HS-27A (cell line): ENCODE results near the gene C6orf136.
"Not testable (repeated sequence)": the region's sequence is repeated elsewhere in the genome, so short reads cannot be mapped to it uniquely, and the experiment has no call there.

Experiments
- DNase-seq: peaks from one replicate; pipeline ENCODE4 v3.0.0-alpha.2; 2012; ENCODE audit warnings: low read depth, missing footprints

The C6orf136 gene

DNA sequence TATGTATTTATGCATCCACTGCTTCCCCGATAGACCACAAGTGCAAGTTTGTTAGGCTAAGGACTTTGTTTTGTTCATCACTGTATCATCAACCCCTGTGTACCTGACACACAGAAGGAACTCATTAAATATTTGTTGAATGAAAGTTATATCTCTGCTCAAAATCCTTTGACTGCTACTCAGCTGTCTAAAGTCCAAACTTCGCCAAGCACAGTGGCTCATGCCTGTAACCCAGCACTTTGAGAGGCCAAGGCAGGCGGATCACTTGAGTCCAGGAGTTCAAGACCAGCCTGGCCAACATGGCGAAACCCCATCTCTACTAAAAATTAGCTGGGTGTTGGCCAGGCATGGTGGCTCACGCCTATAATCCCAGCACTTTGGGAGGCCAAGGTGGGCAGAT lies 11.0 kb downstream of the C6orf136 start:
- not testable (repeated sequence) for DNase-seq

DNA sequence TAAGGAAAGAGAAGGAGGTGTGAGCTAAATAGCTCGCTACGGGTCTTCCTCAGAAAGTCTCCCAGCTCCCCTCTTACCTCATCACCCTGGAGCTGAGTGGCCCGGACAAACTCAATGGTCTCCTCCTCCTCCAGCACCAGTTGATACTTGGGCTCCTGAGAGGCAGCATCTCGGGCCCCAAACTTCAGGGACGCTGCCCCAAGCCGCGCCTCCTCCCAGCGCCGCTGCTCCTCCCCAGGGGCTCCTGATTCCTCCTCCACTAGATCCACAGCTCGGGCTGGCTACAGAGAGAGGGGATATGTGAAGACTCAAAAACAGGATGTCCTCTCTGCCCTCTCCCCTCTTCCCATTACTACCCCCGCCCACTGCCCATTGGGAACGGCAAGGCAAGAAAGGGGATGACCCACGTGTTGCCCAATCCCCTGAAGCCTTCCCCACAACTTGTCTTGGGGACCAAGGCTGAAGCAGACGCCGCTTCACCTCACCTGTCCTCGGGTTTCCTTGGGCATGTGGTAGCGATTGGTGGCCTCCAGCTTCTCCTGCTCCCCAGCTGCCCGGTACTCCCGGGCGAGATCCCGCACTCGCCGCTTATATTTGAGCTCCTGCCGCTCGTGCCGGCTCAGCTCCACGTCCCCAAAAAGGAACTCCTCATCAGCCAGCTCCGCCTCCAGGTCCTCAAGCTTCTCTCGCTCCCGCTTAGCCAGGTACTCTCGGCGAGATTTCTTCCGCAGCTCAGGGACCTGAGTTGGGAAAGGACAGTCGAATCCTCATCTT lies 18.2 kb downstream of the C6orf136 start:
- no peak for DNase-seq

DNA sequence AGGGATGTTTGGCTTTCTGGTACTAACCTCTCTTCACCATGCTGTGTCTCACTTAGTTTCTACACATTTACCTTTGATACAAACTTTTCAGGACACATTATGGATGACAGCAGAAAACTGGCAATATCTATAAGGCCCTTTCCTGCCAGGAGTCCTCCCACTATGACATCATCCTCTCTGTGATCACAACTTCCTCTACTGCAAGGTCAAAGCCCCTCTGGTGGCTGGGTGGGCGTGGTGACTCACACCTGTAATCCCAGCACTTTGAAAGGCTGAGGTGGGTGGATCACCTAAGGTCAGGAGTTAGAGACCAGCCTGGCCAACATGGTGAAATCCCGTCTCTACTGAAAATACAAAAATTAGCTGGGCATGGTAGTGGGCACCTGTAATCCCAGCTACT lies 19.4 kb downstream of the C6orf136 start:
- not testable (repeated sequence) for DNase-seq

DNA sequence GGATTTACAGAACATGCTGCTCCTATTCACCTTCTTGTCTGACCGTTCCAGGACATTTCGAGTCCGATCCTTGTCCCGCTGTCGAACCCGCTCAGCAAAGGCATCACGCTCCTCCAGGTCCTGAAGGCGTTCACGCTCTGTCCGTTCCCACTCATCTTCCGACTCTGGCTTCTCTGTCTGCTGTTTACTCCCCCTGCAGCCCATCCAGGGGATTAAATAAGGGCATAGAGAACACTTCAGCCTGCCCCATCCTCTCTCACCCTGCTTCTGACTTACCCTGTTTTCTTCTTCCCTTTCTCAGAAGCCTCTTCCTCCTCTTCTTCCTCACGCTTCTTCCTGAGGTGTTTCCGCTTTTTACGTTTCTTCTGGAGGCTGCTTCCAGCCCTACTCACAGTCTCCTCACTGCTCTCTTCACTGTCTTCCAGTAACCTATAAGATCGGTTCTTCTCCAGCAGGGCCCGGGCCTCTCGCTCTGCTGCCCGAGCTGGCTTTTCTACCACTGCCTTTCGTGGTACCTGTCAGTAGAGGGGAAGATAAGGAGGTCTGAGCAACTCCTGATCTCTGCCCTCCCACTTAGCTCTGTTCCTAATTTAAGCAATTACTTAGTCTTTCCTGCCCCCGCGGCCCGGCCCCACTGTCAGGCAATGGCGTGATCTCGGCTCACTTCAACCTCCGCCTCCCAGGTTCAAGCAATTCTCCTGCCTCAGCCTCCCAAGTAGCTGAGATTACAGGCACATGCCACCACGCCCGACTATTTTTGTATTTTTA lies 24.0 kb downstream of the C6orf136 start:
- DNase-seq: no peak

DNA sequence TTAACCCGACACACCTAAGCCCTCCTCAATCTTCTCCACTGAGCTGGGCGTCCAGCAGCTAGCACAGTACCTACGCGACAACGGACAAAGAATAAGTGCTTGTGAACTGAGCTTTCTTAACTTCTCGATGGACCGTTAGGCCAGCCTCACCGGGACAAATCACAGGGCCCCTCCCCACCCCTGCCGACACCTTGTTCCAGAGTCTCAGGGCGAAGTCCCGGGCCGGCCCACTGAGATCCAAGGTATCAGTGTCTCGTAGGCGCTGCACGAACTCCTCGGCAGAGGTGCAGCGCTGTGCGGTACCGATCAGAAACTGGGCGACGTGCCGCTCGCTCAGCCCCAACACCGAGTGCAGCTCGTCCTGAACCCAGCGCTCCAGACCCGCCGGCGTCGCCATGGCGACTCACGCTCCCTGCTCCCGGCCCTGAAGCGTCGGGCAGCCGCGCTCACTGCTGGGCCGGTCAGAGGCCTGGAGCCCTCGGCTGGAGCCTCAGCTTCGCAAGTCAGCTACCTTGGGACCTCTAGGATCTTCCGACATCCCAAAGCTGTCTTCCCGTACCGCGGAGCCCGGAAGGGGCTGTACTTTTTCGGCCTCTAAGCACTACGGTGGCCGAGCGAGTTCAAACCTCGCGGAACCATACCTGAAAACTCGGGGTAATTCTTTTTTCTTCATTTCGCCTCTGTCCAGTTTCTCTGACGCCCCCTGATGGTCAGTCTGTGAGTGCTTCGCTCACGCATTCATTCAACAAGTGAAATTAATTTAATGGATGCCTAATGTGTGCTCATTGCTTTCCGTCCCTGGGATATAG lies 25.7 kb downstream of the C6orf136 start, which contains the start of gene DHX16:
TSS of gene DHX16 (minus strand) at position 562 of the 809 bp plus-strand sequence. CDS start at position 397, 165 bp downstream.
- peak; percentile 98 for DNase-seq

DNA sequence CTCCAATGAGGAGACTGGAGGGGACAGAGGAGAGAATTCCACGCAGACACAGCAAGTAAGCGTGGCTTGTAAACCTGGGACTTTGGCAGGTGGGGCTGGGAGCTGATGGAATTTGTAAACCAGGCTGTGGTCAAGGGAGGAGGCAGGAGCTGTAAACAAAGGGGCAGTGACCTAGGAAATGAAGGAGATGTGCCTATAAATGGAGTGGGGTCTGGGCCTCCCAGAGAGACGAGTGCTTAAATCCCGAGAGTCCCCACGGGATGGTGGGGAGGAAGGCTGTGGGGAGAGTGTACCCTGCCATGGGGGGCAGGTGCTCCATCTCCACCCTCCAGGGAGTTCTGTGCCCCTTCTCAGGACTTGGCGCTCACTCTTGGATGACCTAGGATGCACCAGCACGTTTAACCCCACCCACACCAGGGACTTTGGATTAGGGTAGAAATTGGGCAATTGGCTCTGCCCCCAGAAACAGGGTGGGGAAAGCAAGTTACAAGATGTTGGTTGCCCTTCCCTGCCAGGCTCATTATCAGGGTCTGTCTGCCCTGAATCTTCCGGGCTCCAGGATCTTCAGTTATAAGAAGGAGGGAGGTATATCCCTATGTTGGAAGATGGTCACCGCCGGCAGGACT lies 29.8 kb downstream of the C6orf136 start:
- no peak for DNase-seq

DNA sequence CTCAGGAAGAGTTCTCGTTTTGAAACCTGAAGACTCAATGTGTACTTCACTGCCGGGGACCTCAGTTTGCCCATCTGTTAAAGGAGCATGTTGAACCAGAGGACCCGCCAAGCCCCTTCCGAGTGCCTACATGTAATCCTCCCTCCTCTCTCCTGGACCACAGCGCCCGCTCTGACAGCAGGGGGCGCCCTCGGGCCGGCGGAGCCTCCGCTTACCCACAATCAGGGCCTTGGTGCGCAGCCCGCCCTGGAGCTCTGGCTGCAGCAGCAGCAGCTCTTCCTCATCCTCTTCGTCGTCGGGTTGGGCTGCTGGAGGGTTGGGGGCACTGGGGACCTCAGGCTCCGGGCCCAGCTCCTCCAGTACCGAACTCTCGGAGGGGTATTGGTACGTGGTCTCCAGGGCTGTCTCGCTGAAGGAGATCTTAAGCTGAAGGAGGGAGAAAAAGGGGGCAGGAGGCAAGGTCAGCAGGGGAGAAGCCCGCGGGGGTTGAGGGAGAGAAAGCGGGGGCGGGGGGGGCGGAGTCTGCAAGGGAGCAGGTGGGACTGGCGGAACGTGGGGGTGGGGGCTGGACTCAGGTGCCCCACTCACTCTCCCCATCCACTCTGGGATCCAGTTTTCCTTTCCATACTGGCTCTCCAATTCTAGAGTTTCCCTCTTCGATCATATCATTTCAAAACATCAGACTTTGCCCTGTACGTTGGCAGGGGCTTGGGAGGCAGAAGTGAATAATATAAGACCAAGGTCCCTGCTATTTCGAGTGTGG lies 32.2 kb downstream of the C6orf136 start:
- no peak for DNase-seq

DNA sequence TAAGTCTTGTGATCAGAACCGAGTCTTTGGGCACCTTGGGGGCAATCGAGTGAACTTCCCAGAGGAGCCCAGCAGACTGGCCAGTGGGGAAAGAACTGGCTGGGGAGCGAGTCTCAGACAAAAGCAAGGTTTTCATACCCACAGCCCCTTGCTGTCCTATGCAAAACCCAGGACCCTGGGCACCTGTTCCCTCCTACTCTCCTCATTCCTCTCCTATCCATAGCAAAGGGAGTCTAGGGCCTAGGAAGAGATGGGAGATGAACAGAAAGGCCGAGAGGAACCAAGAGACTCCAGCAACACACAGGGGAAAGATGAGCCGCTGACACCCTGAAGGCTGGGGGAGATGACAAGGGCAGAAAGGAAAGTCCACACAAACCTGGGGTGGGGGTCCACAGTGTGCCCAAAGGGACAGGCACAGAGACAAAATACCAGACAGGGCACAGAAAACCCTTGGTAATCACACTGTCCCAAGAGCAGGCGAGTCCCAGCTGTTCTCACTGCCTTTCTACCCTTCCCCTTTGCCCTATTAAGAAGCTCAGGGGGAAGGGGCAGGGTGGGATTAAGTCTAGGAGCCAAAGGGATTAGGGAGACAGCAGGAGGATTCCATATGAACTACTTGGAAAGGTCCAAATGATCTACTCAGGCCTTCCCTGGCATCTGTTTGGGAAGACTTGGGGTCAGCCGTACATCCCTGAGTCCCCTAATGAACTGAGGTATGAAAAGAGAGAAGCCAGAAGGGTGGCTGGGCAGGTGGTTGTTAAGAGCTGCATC lies 33.0 kb downstream of the C6orf136 start:
- DNase-seq: no peak

DNA sequence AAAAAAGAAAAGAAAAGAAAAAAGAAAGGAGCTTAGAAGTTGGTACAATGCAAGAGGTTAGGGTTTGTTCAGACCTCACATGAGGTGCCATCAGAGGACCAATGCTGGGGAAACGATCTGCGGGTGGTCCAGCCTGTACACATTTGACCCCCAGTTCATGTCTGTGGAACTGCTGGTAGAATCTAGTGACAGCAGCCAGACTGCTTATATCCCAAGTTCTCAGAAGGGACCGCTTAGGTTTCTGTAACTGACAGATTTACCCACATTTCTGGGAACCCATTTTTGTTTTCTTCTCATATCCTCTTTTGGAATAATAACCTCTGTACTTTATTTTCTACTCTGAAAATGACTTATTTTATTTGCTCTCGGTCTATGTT lies 34.8 kb downstream of the C6orf136 start:
- DNase-seq: no peak

DNA sequence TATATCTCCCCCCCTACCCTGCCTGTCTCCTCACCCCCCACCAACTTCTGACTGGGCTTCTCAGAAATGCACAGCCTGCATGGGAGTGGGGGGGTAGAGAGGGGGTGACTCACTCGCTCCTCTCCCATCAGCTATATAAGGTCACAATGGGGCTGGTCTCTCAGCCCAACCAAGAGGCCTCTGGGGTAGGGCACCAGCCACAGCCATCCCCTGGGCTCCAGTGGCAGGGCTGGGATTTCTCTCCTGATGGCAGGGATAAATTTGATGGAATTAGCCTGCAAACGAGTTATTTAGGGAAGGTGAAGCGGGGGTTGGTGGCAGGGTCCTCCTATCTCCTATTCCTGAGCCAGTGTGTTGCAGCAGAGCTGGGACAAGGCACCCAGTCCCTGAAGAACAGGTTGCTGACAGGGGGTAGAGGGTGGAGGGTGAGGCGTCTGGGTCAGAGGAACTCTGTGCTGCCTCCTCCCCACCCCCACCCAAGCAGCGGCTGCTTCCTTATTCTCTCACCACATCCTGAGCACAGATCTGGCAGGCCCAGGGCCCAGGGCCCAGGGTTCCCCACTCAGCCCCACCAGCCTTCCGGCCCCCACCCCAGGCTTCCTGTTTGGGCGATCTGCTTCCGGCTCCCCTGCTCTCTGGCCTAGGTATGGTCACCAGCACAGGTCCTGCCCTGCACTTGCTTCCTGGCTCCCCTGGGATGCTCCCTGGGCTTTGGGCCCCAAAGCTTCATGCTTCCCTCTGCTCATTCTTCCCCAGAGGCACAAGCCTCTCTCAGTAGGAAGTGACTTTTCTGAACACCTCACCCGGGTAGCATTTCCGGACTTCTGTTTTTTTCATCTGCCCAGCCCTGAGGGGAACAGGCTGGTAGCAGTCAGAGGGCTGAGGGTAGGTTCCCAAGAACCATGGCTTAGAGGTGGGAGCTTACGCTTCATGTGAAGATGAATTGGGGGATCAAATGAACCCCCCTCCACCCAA lies 35.5 kb downstream of the C6orf136 start:
- peak; percentile 95 for DNase-seq

DNA sequence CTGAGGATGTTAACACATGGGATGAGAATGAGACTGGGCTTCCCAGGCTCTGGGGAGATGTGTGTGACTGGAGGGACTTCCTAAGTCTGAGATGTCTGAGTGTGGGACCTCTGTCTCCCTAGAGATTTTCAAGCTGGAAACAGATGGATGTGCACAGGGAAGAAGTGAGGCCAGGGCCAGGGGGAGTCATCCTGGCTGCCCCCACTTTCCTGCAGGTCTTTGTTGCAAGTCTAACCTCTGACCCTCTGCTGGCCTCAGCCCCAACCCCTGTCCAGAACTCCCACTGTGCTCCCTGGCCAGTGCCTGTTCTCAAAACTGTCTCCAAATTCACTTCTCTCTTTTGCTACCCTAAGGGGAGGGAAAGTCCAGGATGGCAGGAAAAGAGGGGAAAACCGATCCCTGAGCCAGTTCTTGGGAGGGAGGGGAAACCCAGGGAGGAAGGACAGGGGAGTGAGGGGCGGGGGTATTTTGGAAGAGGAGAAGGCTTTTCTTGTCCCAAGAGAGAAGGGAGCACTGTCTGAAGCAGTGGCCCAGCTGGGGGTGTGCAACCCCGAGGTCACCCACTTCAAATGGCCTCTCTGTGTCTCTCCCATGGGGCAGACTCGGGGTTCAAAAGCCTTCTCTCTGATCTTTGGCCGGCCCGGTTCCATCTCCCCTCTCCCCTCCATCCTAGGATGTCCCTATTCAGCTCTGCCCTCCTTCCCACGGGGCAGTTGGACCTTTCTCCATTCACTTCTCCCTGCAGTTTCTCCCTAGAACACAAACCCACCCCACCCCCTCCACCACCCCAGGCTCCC lies 36.4 kb downstream of the C6orf136 start:
- DNase-seq: no peak

DNA sequence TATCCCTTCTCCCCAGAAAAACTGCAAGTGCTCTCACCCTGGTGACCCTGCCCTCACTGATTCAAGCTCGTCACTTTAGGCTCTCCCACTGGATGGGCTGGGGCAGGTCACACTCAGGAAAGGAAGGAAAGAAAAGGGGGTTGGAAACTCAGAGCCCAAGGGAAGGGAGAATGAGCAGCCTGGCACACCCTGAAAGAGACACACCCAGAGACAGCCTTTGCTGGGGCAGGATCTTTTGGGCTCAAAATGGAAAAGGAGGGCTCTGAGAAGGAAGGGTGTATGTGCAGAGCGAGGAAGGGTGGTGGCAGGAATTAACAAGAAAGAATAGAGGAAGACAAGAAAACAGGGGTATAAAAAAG lies 37.0 kb downstream of the C6orf136 start:
- DNase-seq: no peak

DNA sequence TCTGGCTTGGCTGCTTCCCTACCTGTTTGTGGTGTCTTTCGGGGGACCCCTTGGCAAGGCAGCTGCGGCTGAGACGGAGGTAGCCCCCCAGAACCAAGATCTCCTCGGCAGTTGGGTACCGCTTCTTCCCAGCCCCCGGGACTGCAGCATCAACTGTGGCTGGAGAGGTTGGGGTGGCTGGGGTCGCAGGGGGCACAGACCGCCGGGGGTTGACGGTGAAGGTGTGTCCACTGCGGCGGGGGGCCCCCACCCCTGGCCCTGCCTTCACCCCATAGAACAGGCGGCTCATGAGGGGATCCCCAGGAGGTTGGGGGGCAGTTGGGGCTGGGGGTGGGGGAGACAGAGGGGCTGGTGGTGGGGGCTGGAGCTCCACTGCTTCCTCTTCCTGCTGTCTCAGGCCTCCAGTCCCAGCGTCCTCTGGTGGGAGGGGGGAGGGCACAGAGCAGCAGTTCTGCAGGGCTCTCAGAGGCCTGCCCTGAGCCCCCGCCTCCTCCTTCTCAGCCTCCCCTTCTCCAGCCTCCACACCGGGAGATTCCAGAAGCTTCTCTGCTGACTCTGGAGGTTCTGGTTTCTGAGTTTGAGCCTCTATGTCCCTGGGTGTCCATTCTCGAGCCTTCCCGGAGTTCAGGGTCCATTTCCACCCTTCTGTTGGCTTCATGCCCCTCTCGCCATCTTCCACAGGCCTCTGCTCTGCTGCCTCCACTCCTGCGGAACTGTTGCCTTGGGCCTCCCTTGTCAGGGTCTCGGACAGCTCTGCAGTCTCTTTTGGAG lies 37.6 kb downstream of the C6orf136 start:
- no peak for DNase-seq

DNA sequence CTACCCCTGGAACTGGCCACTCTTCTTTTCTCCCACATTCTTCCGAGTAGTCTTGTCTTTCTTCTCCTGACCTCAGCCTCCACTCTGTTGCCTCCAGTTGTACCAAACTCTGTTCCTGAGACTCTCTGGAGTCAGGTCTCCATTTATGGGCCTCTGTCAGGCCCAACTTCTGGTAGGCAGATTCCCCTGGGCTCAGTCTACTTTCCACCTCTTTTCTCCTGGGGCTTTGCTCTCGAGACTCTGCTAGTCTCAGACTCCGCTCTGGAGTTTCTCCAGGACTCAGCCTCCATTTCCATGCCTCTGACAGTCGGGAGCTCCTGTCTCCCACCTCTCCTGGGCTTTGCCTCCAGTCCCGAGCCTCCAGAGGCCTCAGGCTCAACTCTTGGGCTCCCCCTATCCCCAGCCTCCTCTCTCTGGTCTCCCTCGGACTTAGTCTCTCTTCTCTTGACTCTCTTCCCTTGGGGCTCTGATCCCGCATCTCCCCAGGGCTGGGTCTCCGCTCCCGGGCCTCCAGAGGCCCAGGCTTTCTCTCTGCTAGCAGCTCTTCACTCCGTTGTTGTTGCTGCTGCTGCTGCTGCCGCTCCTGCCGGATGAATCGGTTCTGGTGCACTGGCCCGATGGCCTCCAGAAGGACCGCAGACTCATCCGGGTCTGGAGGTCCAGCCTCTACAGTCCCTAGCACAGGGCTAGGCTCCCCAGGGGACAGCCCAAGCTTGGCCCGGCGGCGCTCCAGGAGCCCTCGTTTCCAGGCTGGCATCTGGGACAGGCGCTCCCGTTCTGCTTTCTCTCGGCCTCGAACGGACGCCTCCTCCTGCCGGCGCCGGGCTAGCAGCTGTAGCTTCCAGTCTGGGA lies 38.5 kb downstream of the C6orf136 start:
- no peak for DNase-seq

DNA sequence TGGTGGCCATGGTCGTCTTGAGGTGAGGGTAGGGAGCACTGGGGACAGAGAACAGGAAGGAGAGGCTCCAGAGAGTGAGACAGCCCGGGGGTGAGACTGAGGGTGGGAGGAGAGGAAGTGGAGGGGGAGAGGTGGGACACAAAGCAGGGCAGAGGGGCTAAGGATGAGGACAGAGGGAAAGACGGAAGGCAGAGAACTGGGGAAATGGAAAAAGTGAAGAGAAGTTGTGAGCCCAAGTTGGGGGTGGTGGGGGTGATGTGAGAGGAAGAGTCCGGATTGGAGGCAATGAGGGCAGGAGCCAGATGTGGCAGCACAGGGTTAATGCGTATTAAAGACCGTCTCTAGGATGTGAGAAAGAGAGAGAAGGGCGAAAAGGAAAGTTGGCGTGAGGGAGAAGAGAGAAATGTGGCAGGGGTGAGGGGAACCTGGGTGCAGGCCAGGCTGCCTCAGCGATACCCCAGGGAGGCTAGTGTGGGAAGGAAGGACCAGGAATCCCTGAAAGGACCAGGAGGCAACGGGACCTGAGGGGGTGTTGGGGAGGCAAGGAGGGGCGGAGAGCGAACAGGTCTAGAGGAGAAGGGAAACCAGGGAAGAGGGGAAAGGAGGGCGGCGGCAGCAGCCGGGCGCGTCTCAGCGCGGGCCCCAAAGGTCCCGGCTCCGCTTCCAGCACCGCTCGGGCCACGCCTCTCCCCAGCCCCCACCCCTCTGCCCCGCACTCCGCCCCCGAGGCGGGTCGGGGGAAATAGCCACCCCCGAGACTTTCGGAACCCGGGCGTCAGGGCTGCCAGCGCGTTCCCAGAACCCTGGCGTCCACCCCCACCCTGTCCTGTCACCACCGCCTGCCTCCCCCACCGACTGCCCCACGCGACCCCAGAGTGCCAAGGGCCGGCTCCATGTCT lies 39.3 kb downstream of the C6orf136 start, which contains the start of gene PPP1R18:
TSS of gene PPP1R18 (minus strand) at position 637 of the 899 bp plus-strand sequence. CDS start at position 10, 627 bp downstream.
- no peak for DNase-seq
